ENCODE data around the gene SDK2.

SDK2 gene

GRCh38 chr17:73611630-73612029 lies 32.6 kb downstream of the SDK2 start:
- DNase-seq (ENCODE audit: low read depth in 2 of 2) = no peak

- no peak for DNase-seq (ENCODE audit: low read depth in 2 of 2)
These were observed 33.8 kb downstream of the SDK2 start for GRCh38 chr17:73610331-73610911.

GRCh38 chr17:73609758-73610157 lies 34.5 kb downstream of the SDK2 start:
- no peak for DNase-seq (ENCODE audit: low read depth in 2 of 2)

GRCh38 chr17:73609060-73609459 lies 35.2 kb downstream of the SDK2 start:
- DNase-seq (ENCODE audit: low read depth in 2 of 2) = no peak

- DNase-seq (ENCODE audit: low read depth in 2 of 2) = no peak
These were observed 38.8 kb downstream of the SDK2 start for GRCh38 chr17:73605444-73605843.

- no peak for DNase-seq (ENCODE audit: low read depth in 2 of 2)
These were observed 39.8 kb downstream of the SDK2 start for GRCh38 chr17:73604476-73604875.

GRCh38 chr17:73603971-73604370 lies 40.3 kb downstream of the SDK2 start:
- no peak for DNase-seq (ENCODE audit: low read depth in 2 of 2)

- no peak for DNase-seq (ENCODE audit: low read depth in 2 of 2)
These were observed 44.0 kb downstream of the SDK2 start for GRCh38 chr17:73600103-73600871.

- DNase-seq (ENCODE audit: low read depth in 2 of 2) = no peak
These were observed 44.6 kb downstream of the SDK2 start for GRCh38 chr17:73599599-73599998.

- DNase-seq (ENCODE audit: low read depth in 2 of 2) = no peak
These were observed 46.0 kb downstream of the SDK2 start for GRCh38 chr17:73598212-73598611.

GRCh38 chr17:73595931-73596330 lies 48.3 kb downstream of the SDK2 start:
- no peak for DNase-seq (ENCODE audit: low read depth in 2 of 2)

- no peak for DNase-seq (ENCODE audit: low read depth in 2 of 2)
These were observed 48.8 kb downstream of the SDK2 start for GRCh38 chr17:73595479-73595878.

- DNase-seq (ENCODE audit: low read depth in 2 of 2) = no peak
These were observed 49.2 kb downstream of the SDK2 start for GRCh38 chr17:73595068-73595467.

- no peak for DNase-seq (ENCODE audit: low read depth in 2 of 2)
These were observed 49.6 kb downstream of the SDK2 start for GRCh38 chr17:73594598-73594997.

GRCh38 chr17:73594025-73594424 lies 50.2 kb downstream of the SDK2 start:
- no peak for DNase-seq (ENCODE audit: low read depth in 2 of 2)

- no peak for DNase-seq (ENCODE audit: low read depth in 2 of 2)
These were observed 50.8 kb downstream of the SDK2 start for GRCh38 chr17:73593249-73593965.

- no peak for DNase-seq (ENCODE audit: low read depth in 2 of 2)
These were observed 51.7 kb downstream of the SDK2 start for GRCh38 chr17:73592501-73592961.

- no peak for DNase-seq (ENCODE audit: low read depth in 2 of 2)
These were observed 52.2 kb downstream of the SDK2 start for GRCh38 chr17:73592079-73592415.

GRCh38 chr17:73591296-73592078 lies 52.8 kb downstream of the SDK2 start:
- no peak for DNase-seq (ENCODE audit: low read depth in 2 of 2)

- no peak for DNase-seq (ENCODE audit: low read depth in 2 of 2)
These were observed 54.8 kb downstream of the SDK2 start for GRCh38 chr17:73589363-73589980.

- no peak for DNase-seq (ENCODE audit: low read depth in 2 of 2)
These were observed 55.4 kb downstream of the SDK2 start for GRCh38 chr17:73588891-73589290.

Measured in activated CD4-positive, alpha-beta T cell treated with anti-CD3 and anti-CD28 coated beads for 24 hours (primary cell).